ENCODE data around the gene ACSF3. TPM values are rescaled to one million over a fixed set of nuclear protein-coding genes. Genes with fewer than 3 reads are reported as not detected.

Gene ACSF3
- total RNA-seq, 2 donors from 2014 or later: 24.1 to 41.7 TPM

DNA sequence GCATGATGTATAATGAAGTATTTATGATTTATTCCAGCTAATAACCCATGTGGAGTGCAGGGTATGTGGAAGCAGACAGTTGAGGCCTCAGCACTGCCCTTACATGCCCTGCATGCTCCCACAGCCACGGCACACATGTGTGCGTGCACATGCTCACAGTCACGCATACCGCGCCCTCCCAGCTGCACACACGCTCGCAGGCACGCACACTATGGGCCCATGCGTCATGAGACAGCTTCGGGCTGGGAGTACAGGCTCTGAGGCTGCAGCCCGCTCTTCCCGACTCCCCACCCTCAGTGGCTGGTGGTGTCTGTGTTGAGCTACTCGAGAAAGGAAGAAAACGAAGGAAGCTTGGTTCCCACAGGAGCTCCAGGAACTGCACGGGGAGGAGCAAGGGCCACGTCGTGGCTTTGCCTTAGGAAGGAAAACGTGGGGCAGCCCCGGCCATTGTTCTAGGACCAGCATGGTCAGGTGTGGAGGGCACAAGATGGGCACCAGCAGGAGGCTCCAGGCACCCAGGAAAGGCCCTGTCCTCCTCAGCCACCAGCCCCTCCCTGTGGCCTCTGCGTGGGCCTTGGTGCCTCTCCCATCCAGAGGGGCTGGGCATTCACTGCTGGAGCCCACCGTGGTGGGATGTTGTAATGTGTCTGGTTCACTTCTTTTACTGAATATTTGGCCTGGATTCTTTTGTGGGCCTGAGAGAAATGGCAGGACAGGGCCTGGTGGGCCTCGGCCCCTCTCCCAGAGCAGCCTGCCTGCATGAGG is 50.4 kb downstream of the ACSF3 start:
- no peak overlapping the region for H3K4me3 ChIP-seq
- no peak overlapping the region for H3K27ac ChIP-seq
- DNase-seq (ENCODE audit: low spot score) (no peak), ATAC-seq (ENCODE audit: insufficient number of reproducible peaks, low FRiP score, low read depth) (no peak)
- no peaks in the 10 kb centered on the region for H3K27me3 ChIP-seq (replicated peaks; ENCODE audit: insufficient read depth)
- no peaks in the 10 kb centered on the region for H3K9me3 ChIP-seq
- TF ChIP-seq CTCF (IDR thresholded peaks at IDR 0.05): no peak
- H3K4me1 ChIP-seq (ENCODE audit: control insufficient read depth in 1 of 2, low read depth in 2 of 2): no peaks in the 10 kb centered on the region
- H3K36me3 ChIP-seq: peaks cover 14% of the 10 kb centered on the region

DNA sequence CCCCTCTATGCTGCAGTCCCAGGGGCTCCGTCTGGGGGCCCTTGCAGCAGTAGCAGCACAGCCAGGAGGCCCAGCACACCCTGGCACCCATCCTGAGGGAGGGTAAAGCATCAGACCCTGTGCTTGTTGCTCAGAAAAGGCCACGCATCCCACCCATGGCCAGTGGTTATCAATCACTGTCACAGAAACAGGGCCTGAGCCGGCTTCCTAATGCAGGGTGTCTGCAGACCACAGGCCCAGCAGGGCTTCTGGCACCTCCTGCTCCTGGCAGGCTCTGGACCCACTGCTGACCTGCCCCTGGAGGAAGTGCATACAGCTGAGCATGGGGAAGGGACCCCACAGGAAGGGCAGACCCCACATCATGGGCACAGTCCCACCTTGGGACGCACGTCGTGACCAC is 51.0 kb downstream of the ACSF3 start:
- no peak for ATAC-seq (ENCODE audit: insufficient number of reproducible peaks, low FRiP score, low read depth)
- DNase-seq (ENCODE audit: low spot score): no peak
- H3K27ac ChIP-seq: no peak overlapping the region
- no peaks in the 10 kb centered on the region for H3K27me3 ChIP-seq (replicated peaks; ENCODE audit: insufficient read depth)
- no peaks in the 10 kb centered on the region for H3K9me3 ChIP-seq
- TF ChIP-seq CTCF (IDR thresholded peaks at IDR 0.05): no peak
- H3K4me3 ChIP-seq: no peak overlapping the region
- H3K4me1 ChIP-seq (ENCODE audit: control insufficient read depth in 1 of 2, low read depth in 2 of 2): no peaks in the 10 kb centered on the region
- H3K36me3 ChIP-seq: peaks cover 18% of the 10 kb centered on the region

- H3K36me3 ChIP-seq: peaks cover 18% of the 10 kb centered on the region
- no peak overlapping the region for H3K27ac ChIP-seq
- no peak overlapping the region for H3K4me3 ChIP-seq
- no peaks in the 10 kb centered on the region for H3K4me1 ChIP-seq (ENCODE audit: control insufficient read depth in 1 of 2, low read depth in 2 of 2)
- ATAC-seq (ENCODE audit: insufficient number of reproducible peaks, low FRiP score, low read depth) (no peak), DNase-seq (ENCODE audit: low spot score) (no peak)
- no peaks in the 10 kb centered on the region for H3K9me3 ChIP-seq
- H3K27me3 ChIP-seq (replicated peaks; ENCODE audit: insufficient read depth): no peaks in the 10 kb centered on the region
- no peak for TF ChIP-seq CTCF (IDR thresholded peaks at IDR 0.05)
Measured at GRCh38 chr16:89145406-89146161, 51.9 kb downstream of the ACSF3 start.

DNA sequence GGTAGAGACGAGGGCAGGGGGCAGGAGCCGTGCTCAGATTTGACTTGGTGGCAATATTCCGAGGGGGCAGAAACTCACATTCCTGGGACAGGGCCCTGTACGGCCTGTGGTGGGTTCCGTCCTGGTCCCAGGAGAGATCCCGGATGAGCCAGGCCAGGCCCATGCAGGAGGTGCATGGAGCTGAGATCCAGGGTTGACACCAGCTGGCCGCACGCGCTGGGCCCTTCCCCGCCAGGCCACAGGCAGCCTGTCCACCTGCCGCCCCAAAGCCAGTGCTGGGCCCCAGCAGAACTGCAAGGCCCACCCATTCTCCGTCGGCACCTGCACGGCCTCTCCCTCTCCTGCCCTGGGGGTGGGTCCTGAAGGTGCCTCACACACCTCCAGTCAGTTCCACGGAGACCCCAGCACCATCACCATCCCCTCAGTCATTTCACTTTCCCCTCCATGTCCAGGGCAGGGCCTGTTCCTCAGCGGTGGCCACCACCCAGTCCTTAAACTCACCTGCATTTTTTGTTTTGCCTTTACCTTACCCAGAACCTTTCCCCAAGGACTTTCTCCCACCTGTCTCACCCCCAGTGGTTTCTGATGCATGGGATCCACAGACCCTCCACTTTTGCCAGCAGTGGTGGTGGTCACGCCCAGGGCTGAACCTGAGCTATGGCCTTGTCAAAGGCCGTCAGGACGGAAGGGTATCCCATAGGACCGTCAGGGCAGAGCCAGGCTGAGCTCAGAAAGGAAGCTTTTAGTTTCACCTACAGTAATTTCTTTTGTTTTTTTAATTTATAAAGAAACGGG is 52.8 kb downstream of the ACSF3 start:
- no peak for TF ChIP-seq CTCF (IDR thresholded peaks at IDR 0.05)
- Histone ChIP-seq H3K27me3 (replicated peaks; ENCODE audit: insufficient read depth) (no peaks in the 10 kb centered on the region), H3K36me3 (peaks cover 18% of the 10 kb centered on the region), H3K4me1 (ENCODE audit: control insufficient read depth in 1 of 2, low read depth in 2 of 2) (no peaks in the 10 kb centered on the region), H3K9me3 (no peaks in the 10 kb centered on the region), H3K4me3 (no peak overlapping the region), H3K27ac (no peak overlapping the region)
- DNase-seq (ENCODE audit: low spot score): no peak
- ATAC-seq (ENCODE audit: insufficient number of reproducible peaks, low FRiP score, low read depth): no peak

All from thoracic aorta (tissue), 2 donors.